Thyroid gland (tissue), 4 donors: ENCODE measurements around the gene DPP8.

ENCODE experiments used
- POLR2A ChIP-seq, 2 donors: fragments of 450-650 bp; IDR thresholded peaks; one replicate each; pipeline ENCODE4 v1.6.1; 2017; ENCODE audit warnings: antibody characterized with exemption in 2 of 2, mild to moderate bottlenecking in 2 of 2, moderate library complexity in 1 of 2
- TF ChIP-seq, protein P1 (sequence below), 6 experiments: fragments of 200-600 bp in 3 of 6; fragments of 450-650 bp in 3 of 6; sonication (generic) in 3 of 6; IDR thresholded peaks; one replicate each; pipeline ENCODE4 v1.5.1; 2016 to 2019; ENCODE audit warnings: antibody characterized with exemption in 6 of 6, mild to moderate bottlenecking in 2 of 6, inconsistent platforms in 1 of 6, moderate library complexity in 1 of 6

DNA sequence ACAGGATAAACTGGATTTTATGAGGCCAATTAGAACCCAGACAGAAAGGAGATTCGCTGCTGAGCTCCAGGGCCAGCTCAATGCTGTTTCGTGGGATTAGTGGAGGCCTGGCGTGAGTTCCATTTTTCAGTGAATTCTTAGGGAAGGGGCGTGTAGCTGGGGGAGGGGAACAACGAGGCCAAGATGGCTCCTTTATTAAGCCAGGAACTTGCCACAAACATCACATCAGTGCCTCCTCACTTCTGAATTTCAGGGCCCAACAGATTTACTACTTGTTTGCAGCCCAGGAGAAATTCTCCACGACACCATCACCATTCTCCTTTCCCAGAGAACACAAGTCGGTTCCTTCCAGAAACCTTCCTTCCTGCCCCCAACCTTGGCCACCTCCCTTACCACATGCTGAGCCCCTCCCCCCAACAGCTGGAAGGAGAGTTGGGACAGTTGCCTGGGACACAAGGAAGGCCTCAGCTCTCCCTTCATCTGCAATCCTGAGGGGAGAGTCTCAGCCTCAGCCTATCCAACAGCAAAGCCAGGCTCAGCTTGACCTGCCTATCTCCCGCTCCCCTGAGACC lies 100.6 kb downstream of the DPP8 start:
- TF ChIP-seq POLR2A (IDR thresholded peaks at IDR 0.05), result no peak
- TF ChIP-seq, protein P1, sequence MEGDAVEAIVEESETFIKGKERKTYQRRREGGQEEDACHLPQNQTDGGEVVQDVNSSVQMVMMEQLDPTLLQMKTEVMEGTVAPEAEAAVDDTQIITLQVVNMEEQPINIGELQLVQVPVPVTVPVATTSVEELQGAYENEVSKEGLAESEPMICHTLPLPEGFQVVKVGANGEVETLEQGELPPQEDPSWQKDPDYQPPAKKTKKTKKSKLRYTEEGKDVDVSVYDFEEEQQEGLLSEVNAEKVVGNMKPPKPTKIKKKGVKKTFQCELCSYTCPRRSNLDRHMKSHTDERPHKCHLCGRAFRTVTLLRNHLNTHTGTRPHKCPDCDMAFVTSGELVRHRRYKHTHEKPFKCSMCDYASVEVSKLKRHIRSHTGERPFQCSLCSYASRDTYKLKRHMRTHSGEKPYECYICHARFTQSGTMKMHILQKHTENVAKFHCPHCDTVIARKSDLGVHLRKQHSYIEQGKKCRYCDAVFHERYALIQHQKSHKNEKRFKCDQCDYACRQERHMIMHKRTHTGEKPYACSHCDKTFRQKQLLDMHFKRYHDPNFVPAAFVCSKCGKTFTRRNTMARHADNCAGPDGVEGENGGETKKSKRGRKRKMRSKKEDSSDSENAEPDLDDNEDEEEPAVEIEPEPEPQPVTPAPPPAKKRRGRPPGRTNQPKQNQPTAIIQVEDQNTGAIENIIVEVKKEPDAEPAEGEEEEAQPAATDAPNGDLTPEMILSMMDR (IDR thresholded peaks at IDR 0.05), result no peak
